Endothelial cell of umbilical vein (primary cell): ENCODE data around the gene CCDC187. TPM values are rescaled to one million over a fixed set of nuclear protein-coding genes. Genes with fewer than 3 reads are reported as not detected.

Experiments
- BruUV-seq: library from RNA; stranded (reverse); fragments of 400-500 nt; replicated peaks from 2 replicates; lab custom pipeline; 2021; lab: Mats Ljungman, UMichigan
- CTCF ChIA-PET: fragments of 300-600, 350-600 bp; sonication (Branson Sonifier 250); formaldehyde crosslinking; loops from one replicate; lab custom pipeline; 2021; ENCODE audit warnings: antibody characterized with exemption, inconsistent platforms; lab: Charles Lee
- POLR2A ChIA-PET: fragments of 300-600, 350-600 bp; sonication (Branson Sonifier 250); formaldehyde crosslinking; loops from one replicate; lab custom pipeline; 2021; ENCODE audit warnings: antibody characterized with exemption, inconsistent platforms; lab: Charles Lee
- DNase-seq: peaks from one replicate; pipeline ENCODE4 v3.0.0-alpha.2; 2011; ENCODE audit warnings: low read depth, low spot score
- FAIRE-seq: peaks from 2 replicates; lab custom pipeline; 2011; peaks lifted over from hg19 to GRCh38; lab: Jason Lieb, UNC
- H2AFZ ChIP-seq: 2 replicates; pipeline ENCODE4 v1.6.0; 2012; ENCODE audit warnings: low read depth, low read length, control low read depth, inconsistent platforms
- H3K27ac ChIP-seq: 2 replicates; pipeline ENCODE4 v1.5.1; 2011; ENCODE audit warnings: low read depth, mild to moderate bottlenecking, control low read depth, low read length, moderate library complexity; ENCODE audit not compliant: insufficient read depth
- H3K27me3 ChIP-seq, 2 experiments: 2 replicates each; pipeline versions ENCODE4 v1.6.0 to v1.6.1; 2011; ENCODE audit warnings: low read length in 2 of 2, mixed read lengths in 1 of 2; ENCODE audit not compliant: control insufficient read depth in 2 of 2, insufficient read depth in 2 of 2
- H3K36me3 ChIP-seq, 2 experiments: 2 replicates in 1 of 2; 3 replicates in 1 of 2; pipeline ENCODE4 v1.5.1; 2011; ENCODE audit warnings: low read length in 2 of 2, mild to moderate bottlenecking in 1 of 2, moderate library complexity in 1 of 2; ENCODE audit not compliant: control insufficient read depth in 2 of 2, insufficient read depth in 2 of 2; ENCODE audit errors: extremely low read depth in 1 of 2
- H3K4me1 ChIP-seq: 3 replicates; pipeline ENCODE4 v1.5.1; 2011; ENCODE audit warnings: mild to moderate bottlenecking, low read length; ENCODE audit not compliant: control insufficient read depth, insufficient read depth; ENCODE audit errors: extremely low read depth
- H3K4me2 ChIP-seq: 2 replicates; pipeline ENCODE4 v1.6.1; 2011; ENCODE audit warnings: low read length, control low read depth, mixed read lengths; ENCODE audit not compliant: insufficient read depth
- H3K4me3 ChIP-seq, 3 experiments: fragments of 200-600 bp in 1 of 3; sonication (generic), shearing (Covaris generic) in 1 of 3; replicated peaks in 1 of 3; 2 replicates each; pipeline ENCODE4 v1.5.1; 2011 to 2016; ENCODE audit warnings: control low read depth in 3 of 3, low read length in 3 of 3, mild to moderate bottlenecking in 2 of 3, inconsistent platforms in 1 of 3, low read depth in 1 of 3, moderate library complexity in 1 of 3; ENCODE audit not compliant: insufficient read depth in 1 of 3
- H3K79me2 ChIP-seq: 2 replicates; pipeline ENCODE4 v1.6.0; 2012; ENCODE audit warnings: low read length, inconsistent platforms; ENCODE audit not compliant: control insufficient read depth, insufficient read depth
- H3K9ac ChIP-seq: replicated peaks from 2 replicates; pipeline ENCODE3; 2011; ENCODE audit warnings: low read length, control low read depth; ENCODE audit not compliant: insufficient read depth; ENCODE audit errors: extremely low read depth
- H3K9me1 ChIP-seq: replicated peaks from 3 replicates; pipeline ENCODE4 v1.6.0; 2011; ENCODE audit warnings: mild to moderate bottlenecking, low read length; ENCODE audit not compliant: control insufficient read depth, insufficient read depth; ENCODE audit errors: extremely low read depth
- H3K9me3 ChIP-seq: replicated peaks from 2 replicates; pipeline ENCODE4 v1.5.1; 2012; ENCODE audit warnings: low read length, inconsistent platforms; ENCODE audit not compliant: control insufficient read depth, insufficient read depth
- H4K20me1 ChIP-seq: replicated peaks from 2 replicates; pipeline ENCODE3; 2011; ENCODE audit warnings: mild to moderate bottlenecking, low read length; ENCODE audit not compliant: control insufficient read depth, insufficient read depth; ENCODE audit errors: extremely low read depth
- EZH2 ChIP-seq: IDR thresholded peaks from 2 replicates; pipeline ENCODE4 v1.6.1; 2012; ENCODE audit warnings: borderline replicate concordance, low read depth, mild to moderate bottlenecking, moderate library complexity, low read length, inconsistent platforms; ENCODE audit not compliant: severe bottlenecking
- FOS ChIP-seq: IDR thresholded peaks from 2 replicates; pipeline ENCODE4 v1.6.1; 2011; ENCODE audit warnings: mild to moderate bottlenecking, low read length, moderate library complexity, borderline replicate concordance; ENCODE audit not compliant: insufficient read depth
- GATA2 ChIP-seq: IDR thresholded peaks from 2 replicates; pipeline ENCODE4 v1.7.0; 2011; ENCODE audit warnings: low read depth, mild to moderate bottlenecking, moderate library complexity, mixed read lengths, low read length; ENCODE audit not compliant: insufficient read length, insufficient read depth
- JUN ChIP-seq: IDR thresholded peaks from 2 replicates; pipeline ENCODE4 v1.6.1; 2011; ENCODE audit warnings: borderline replicate concordance, low read depth; ENCODE audit not compliant: insufficient read length, insufficient read depth
- MYC ChIP-seq: IDR thresholded peaks from one replicate; pipeline ENCODE4 v1.6.1; 2011; ENCODE audit warnings: mild to moderate bottlenecking, low read depth, low read length
- POLR2A ChIP-seq: IDR thresholded peaks from 2 replicates; pipeline ENCODE4 v1.6.1; 2012; ENCODE audit warnings: low read depth, mild to moderate bottlenecking, control low read depth, low read length
- POLR2AphosphoS5 ChIP-seq: IDR thresholded peaks from 2 replicates; pipeline ENCODE4 v1.6.1; 2012; ENCODE audit warnings: low read depth, mild to moderate bottlenecking, control low read depth, low read length, moderate library complexity; ENCODE audit not compliant: insufficient read depth
- dilution Hi-C: fragments of 300-500 bp; cut with MboI; formaldehyde crosslinking; loops from one replicate; pipeline ENCODE4 v1.15.0; 2019; ENCODE audit warnings: low sequenced_read_pairs; ENCODE audit not compliant: extremely low pct_ligation_motif_present
- intact Hi-C: fragments of 100-400 bp; cut with micrococcal nuclease; formaldehyde crosslinking; loops from one replicate; pipeline ENCODE4 v1.10.0; 2022
- polyA plus RNA-seq, 4 experiments: library from polyadenylated mRNA; depleted of rRNA in 3 of 4; stranded (reverse) in 3 of 4; unstranded in 1 of 4; fragments of >200 nt; gene quantifications; 2 replicates each; pipeline versions ENCODE4 v1.2.1 to v1.2.3, GENCODE V29; 2011 to 2012; ENCODE audit warnings: missing spikeins in 1 of 4
- total RNA-seq: library from RNA; stranded (reverse); gene quantifications from 2 replicates; pipeline ENCODE4 v1.2.3, GENCODE V29; 2021
- TF ChIP-seq, protein P1 (sequence below): IDR thresholded peaks from 2 replicates; pipeline ENCODE4 v1.6.1; 2011; ENCODE audit not compliant: insufficient read depth, insufficient read length
- TF ChIP-seq, protein P2 (sequence below), 2 donors: IDR thresholded peaks; 1 replicate in 1 of 2; 2 replicates in 1 of 2; pipeline ENCODE4 v1.5.1; 2011; ENCODE audit warnings: low read length in 2 of 2, mild to moderate bottlenecking in 2 of 2, moderate library complexity in 2 of 2, control low read depth in 1 of 2, inconsistent platforms in 1 of 2, low read depth in 1 of 2; ENCODE audit not compliant: insufficient read depth in 1 of 2; ENCODE audit errors: extremely low read depth in 1 of 2

Gene CCDC187
- total and polyA plus RNA-seq, 2 donors (not counting 3 experiments of a cell fraction or from before 2014, with no cell fraction given): not detected

DNA sequence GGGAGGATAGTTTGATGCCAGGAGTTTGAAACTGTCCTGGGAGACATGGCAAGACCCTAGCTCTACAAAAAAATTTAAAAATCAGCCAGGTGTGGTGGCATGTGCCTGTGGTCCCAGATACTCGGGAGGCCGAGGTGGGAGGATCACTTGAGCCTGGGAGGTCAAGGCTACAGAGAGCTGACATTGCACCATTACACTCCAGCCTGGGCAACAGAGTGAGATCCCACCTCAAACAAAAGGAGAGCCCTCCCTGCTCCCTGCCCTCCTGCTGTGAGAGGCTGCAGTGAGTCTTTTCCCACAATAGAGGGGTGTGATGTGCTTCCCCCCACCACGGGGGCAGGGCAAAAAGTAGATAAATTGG, 10.1 kb upstream of the CCDC187 start:
- Histone ChIP-seq H2AFZ (no peak overlapping the region), H3K79me2 (no peaks in the 10 kb centered on the region), H3K36me3 (no peaks in the 10 kb centered on the region), H3K4me3 (no peak overlapping the region), H3K9me1 (no peaks in the 10 kb centered on the region), H3K27me3 (no peaks in the 10 kb centered on the region), H3K27ac (no peak overlapping the region), H3K9ac (no peak overlapping the region), H4K20me1 (no peaks in the 10 kb centered on the region), H3K4me2 (no peak overlapping the region), H3K9me3 (no peaks in the 10 kb centered on the region), H3K4me1 (no peaks in the 10 kb centered on the region)
- DNase-seq (no peak), FAIRE-seq (no peak)
- BruUV-seq: no TSS peak
- TF ChIP-seq EZH2: no peak
- TF ChIP-seq GATA2: no peak
- TF ChIP-seq, protein P1, sequence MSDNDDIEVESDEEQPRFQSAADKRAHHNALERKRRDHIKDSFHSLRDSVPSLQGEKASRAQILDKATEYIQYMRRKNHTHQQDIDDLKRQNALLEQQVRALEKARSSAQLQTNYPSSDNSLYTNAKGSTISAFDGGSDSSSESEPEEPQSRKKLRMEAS: no peak
- no peak for TF ChIP-seq POLR2A
- TF ChIP-seq, protein P2, sequence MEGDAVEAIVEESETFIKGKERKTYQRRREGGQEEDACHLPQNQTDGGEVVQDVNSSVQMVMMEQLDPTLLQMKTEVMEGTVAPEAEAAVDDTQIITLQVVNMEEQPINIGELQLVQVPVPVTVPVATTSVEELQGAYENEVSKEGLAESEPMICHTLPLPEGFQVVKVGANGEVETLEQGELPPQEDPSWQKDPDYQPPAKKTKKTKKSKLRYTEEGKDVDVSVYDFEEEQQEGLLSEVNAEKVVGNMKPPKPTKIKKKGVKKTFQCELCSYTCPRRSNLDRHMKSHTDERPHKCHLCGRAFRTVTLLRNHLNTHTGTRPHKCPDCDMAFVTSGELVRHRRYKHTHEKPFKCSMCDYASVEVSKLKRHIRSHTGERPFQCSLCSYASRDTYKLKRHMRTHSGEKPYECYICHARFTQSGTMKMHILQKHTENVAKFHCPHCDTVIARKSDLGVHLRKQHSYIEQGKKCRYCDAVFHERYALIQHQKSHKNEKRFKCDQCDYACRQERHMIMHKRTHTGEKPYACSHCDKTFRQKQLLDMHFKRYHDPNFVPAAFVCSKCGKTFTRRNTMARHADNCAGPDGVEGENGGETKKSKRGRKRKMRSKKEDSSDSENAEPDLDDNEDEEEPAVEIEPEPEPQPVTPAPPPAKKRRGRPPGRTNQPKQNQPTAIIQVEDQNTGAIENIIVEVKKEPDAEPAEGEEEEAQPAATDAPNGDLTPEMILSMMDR (IDR thresholded peaks at IDR 0.05; ENCODE audit: extremely low read depth in 1 of 2, insufficient read depth in 1 of 2, low read depth in 1 of 2, low read length in 2 of 2): no peak
- no peak for TF ChIP-seq MYC
- TF ChIP-seq FOS: no peak
- no peak for TF ChIP-seq JUN
- no peak for TF ChIP-seq POLR2AphosphoS5
- dilution Hi-C loops: no loop called here
- ChIA-PET POLR2A (no interaction called here), CTCF (interaction anchor here (1.5 to 3.3 kb wide), 4 partner anchors 10 to 87 kb away, joined by 4 to 27 read pairs (median 22); partner anchors contain the start of gene DNLZ)
- intact Hi-C loops: no loop called here
